ENCODE results near the gene COPG2.

DNA sequence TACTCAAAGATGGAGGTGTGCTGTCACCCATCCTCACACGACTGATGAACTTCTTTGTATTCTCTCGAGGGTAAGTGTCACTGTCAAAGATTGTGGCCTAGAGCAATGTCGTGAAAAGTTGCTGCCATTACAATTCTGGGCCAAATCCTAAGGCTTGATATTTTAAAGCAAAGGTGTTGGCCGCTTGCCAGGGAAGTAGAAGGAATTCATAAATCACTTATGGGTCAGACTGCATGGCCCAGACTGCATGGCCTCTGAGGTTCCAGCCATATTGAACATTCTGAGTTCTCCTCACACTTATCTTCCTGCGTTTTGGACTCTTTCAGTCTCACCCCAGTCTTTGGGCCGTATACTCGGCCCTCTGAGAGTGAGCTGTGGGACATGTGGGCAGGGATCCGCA, 168.1 kb downstream of the COPG2 start:
- no peak for TF ChIP-seq POLR2A (IDR thresholded peaks at IDR 0.05)
- TF ChIP-seq, protein P1, sequence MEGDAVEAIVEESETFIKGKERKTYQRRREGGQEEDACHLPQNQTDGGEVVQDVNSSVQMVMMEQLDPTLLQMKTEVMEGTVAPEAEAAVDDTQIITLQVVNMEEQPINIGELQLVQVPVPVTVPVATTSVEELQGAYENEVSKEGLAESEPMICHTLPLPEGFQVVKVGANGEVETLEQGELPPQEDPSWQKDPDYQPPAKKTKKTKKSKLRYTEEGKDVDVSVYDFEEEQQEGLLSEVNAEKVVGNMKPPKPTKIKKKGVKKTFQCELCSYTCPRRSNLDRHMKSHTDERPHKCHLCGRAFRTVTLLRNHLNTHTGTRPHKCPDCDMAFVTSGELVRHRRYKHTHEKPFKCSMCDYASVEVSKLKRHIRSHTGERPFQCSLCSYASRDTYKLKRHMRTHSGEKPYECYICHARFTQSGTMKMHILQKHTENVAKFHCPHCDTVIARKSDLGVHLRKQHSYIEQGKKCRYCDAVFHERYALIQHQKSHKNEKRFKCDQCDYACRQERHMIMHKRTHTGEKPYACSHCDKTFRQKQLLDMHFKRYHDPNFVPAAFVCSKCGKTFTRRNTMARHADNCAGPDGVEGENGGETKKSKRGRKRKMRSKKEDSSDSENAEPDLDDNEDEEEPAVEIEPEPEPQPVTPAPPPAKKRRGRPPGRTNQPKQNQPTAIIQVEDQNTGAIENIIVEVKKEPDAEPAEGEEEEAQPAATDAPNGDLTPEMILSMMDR (IDR thresholded peaks at IDR 0.05): no peak
- no peak for TF ChIP-seq POLR2AphosphoS5 (IDR thresholded peaks at IDR 0.05; ENCODE audit: insufficient read depth in 1 of 2, low read depth in 1 of 2)
